Fibroblast of villous mesenchyme (primary cell): ENCODE measurements around the gene FSTL4. TPM values are rescaled to one million over a fixed set of nuclear protein-coding genes. Genes with fewer than 3 reads are reported as not detected.
"Not testable (repeated sequence)": the region's sequence is repeated elsewhere in the genome, so short reads cannot be mapped to it uniquely, and the experiment has no call there.

ENCODE experiments used
- DNase-seq: peaks from one replicate; pipeline ENCODE4 v3.0.0-alpha.2; 2010; ENCODE audit warnings: low read depth
- H3K4me3 ChIP-seq: 2 replicates; pipeline ENCODE4 v1.5.1; 2011; ENCODE audit warnings: low read depth, mild to moderate bottlenecking, low read length
- CTCF ChIP-seq: IDR thresholded peaks from 2 replicates; pipeline ENCODE4 v1.5.1; 2012; ENCODE audit warnings: low read depth, mild to moderate bottlenecking, low read length; ENCODE audit not compliant: insufficient read depth
- total RNA-seq: library from RNA; depleted of rRNA; stranded (reverse); fragments of >200 nt; gene quantifications from 2 replicates; pipeline ENCODE4 v1.2.3, GENCODE V29; 2012

The FSTL4 gene
- total RNA-seq, 1 donor: not detected

GRCh38 chr5:133225671-133226152 lies 386.6 kb downstream of the FSTL4 start:
- no peak overlapping the region for H3K4me3 ChIP-seq
- peak; percentile 83 for DNase-seq
- TF ChIP-seq CTCF: no peak

- H3K4me3 ChIP-seq: no peak overlapping the region
- TF ChIP-seq CTCF: no peak
- DNase-seq: no peak
These were observed 389.4 kb downstream of the FSTL4 start for GRCh38 chr5:133222979-133223378.

- no peak overlapping the region for H3K4me3 ChIP-seq
- TF ChIP-seq CTCF: no peak
- no peak for DNase-seq
These were observed 389.8 kb downstream of the FSTL4 start for GRCh38 chr5:133222521-133222920.

- no peak overlapping the region for H3K4me3 ChIP-seq
- DNase-seq: no peak
- TF ChIP-seq CTCF: no peak
These were observed 390.3 kb downstream of the FSTL4 start for GRCh38 chr5:133222040-133222439.

GRCh38 chr5:133220851-133221674 lies 391.3 kb downstream of the FSTL4 start:
- DNase-seq: peak; percentile 71
- H3K4me3 ChIP-seq: no peak overlapping the region
- TF ChIP-seq CTCF: no peak

- TF ChIP-seq CTCF: no peak
- no peak for DNase-seq
- no peak overlapping the region for H3K4me3 ChIP-seq
These were observed 393.0 kb downstream of the FSTL4 start for GRCh38 chr5:133219296-133219695.

GRCh38 chr5:133216138-133216537 lies 396.2 kb downstream of the FSTL4 start:
- DNase-seq: peak; percentile 20
- H3K4me3 ChIP-seq: not testable (repeated sequence)
